WTC11 (cell line): Measurements from ENCODE around the gene RAP2A.

Experiments
- ELF4 ChIP-seq: sonication (generic); formaldehyde crosslinking; IDR thresholded peaks from 2 replicates; pipeline ENCODE4 v1.8.1; 2022; ENCODE audit warnings: low read depth, mild to moderate bottlenecking, moderate library complexity, missing genetic modification reagents
- TP53 ChIP-seq: sonication (generic); formaldehyde crosslinking; IDR thresholded peaks from 2 replicates; pipeline ENCODE4 v1.8.1; 2023; ENCODE audit warnings: mild to moderate bottlenecking, missing genetic modification reagents
- TF ChIP-seq, protein P1 (sequence below): sonication (generic); formaldehyde crosslinking; conservative IDR thresholded peaks from 2 replicates; pipeline ENCODE4 v1.8.1; 2023; ENCODE audit warnings: mild to moderate bottlenecking, low read depth, missing genetic modification reagents, moderate library complexity
- TF ChIP-seq, protein P2 (sequence below): fragments of 200-600 bp; IDR thresholded peaks from 2 replicates; pipeline ENCODE4 v1.8.0; 2022; ENCODE audit warnings: antibody characterized with exemption

DNA sequence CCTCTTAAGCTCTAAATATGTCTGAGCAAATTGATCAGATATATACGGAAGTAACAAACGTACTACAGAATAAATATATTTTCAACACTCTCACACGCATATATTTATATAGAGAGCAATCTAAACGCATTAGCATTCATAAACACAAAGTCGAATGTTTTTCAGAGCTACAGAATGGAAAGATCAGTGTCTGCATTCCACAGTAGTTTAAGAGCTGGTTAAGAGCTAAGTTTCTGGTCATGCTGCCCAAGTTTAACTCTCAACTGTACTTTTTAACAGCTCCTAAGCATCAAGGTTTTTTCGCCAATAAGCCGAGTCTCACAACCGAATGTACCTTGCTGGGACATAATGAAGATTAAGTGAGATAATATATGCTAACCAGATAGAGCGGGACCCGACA lies 36.7 kb upstream of the RAP2A start:
- TF ChIP-seq TP53 (CRISPR knock-in tag) (no peak), ELF4 (CRISPR knock-in tag) (no peak)
- TF ChIP-seq, protein P1, sequence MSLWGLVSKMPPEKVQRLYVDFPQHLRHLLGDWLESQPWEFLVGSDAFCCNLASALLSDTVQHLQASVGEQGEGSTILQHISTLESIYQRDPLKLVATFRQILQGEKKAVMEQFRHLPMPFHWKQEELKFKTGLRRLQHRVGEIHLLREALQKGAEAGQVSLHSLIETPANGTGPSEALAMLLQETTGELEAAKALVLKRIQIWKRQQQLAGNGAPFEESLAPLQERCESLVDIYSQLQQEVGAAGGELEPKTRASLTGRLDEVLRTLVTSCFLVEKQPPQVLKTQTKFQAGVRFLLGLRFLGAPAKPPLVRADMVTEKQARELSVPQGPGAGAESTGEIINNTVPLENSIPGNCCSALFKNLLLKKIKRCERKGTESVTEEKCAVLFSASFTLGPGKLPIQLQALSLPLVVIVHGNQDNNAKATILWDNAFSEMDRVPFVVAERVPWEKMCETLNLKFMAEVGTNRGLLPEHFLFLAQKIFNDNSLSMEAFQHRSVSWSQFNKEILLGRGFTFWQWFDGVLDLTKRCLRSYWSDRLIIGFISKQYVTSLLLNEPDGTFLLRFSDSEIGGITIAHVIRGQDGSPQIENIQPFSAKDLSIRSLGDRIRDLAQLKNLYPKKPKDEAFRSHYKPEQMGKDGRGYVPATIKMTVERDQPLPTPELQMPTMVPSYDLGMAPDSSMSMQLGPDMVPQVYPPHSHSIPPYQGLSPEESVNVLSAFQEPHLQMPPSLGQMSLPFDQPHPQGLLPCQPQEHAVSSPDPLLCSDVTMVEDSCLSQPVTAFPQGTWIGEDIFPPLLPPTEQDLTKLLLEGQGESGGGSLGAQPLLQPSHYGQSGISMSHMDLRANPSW (CRISPR knock-in tag): no peak
- TF ChIP-seq, protein P2, sequence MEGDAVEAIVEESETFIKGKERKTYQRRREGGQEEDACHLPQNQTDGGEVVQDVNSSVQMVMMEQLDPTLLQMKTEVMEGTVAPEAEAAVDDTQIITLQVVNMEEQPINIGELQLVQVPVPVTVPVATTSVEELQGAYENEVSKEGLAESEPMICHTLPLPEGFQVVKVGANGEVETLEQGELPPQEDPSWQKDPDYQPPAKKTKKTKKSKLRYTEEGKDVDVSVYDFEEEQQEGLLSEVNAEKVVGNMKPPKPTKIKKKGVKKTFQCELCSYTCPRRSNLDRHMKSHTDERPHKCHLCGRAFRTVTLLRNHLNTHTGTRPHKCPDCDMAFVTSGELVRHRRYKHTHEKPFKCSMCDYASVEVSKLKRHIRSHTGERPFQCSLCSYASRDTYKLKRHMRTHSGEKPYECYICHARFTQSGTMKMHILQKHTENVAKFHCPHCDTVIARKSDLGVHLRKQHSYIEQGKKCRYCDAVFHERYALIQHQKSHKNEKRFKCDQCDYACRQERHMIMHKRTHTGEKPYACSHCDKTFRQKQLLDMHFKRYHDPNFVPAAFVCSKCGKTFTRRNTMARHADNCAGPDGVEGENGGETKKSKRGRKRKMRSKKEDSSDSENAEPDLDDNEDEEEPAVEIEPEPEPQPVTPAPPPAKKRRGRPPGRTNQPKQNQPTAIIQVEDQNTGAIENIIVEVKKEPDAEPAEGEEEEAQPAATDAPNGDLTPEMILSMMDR: no peak
